NCI-H2227 treated with DMSO at 0.1 percent for 48 hours (cell line): ENCODE results near the gene CAMKK1.

Experiments used
- DNase-seq: peaks from one replicate; lab custom pipeline; 2025; lab: John Stamatoyannopoulos, UW

The CAMKK1 gene

DNA sequence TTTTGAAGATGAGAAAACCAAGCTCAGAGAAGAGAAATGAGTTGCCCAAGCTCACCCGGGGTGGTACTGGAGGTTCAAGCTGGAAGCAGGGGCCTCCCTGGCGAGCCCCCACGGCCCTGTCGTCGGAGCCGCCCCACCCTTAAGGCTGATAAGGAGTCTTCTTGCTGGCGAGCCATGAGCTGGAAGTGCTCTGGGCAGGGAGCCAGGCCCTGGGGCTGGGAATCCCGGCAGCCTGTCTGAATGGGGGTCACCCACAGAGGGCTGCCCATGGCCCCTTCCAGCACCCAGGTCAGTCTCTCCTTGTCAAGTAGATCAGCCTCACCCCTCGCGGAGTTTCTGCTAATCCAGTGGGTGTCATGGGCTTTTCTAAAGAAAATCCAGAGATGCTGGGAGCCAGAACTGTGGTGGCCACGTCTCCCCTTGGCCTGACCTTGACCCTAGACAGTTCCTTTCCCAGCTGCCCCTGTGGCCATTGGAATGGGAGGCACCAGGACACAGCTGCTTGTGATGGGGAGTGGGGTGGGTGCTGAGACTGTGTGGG, 24.6 kb upstream of the CAMKK1 start:
- no peak for DNase-seq

DNA sequence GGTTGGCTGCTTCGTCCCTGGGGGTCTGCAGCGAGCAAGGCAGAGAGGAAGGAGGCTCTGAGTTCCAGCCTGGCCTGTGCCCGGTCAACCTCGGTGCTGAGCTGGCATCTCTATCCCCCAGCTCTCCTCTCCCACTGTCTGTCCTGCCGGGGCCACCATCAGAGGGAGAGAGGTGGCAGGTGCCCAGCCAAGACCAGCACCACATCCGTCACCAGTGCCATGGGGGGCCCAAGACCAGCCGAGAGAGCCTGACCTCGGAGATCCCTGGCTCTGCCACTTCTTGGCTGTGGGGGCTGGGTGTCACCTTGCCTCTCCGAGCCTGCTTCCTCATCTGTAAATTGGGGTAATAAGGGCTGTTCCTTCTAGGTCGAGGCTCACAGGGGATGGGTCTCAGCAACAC, 24.0 kb upstream of the CAMKK1 start:
- no peak for DNase-seq

- DNase-seq: no peak
Observed at GRCh38 chr17:3915995-3916696, 23.3 kb upstream of the CAMKK1 start, which contains the start of gene P2RX1. Gene P2RX1 (minus strand): TSS chr17:3916465. CDS start chr17:3916225, 240 bp downstream.

GRCh38 chr17:3915581-3915994, 22.7 kb upstream of the CAMKK1 start:
- DNase-seq: no peak

GRCh38 chr17:3914312-3914670, 21.4 kb upstream of the CAMKK1 start:
- DNase-seq: no peak

GRCh38 chr17:3913531-3914311, 20.9 kb upstream of the CAMKK1 start:
- DNase-seq: peak; percentile 34

DNA sequence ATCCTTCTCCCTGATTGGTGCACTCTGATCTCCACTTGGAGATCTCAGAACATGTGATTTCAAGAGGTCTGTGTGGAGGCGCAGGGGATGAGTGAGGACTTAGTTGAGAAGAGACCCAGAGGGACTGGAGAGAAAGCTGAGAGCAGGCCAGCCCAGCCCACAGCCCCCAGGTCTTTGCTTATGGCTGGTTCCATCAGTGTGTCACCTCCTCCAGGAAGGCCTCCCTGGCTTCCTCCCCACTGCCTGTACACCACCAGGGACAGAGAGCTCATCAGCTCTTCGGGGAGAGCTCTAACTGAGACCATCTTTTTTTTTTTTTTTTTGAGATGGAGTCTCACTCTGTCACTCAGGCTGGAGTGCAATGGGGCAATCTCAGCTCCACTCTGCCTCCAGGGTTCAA, 20.0 kb upstream of the CAMKK1 start:
- no peak for DNase-seq

GRCh38 chr17:3911271-3912053, 18.6 kb upstream of the CAMKK1 start:
- DNase-seq: no peak

DNA sequence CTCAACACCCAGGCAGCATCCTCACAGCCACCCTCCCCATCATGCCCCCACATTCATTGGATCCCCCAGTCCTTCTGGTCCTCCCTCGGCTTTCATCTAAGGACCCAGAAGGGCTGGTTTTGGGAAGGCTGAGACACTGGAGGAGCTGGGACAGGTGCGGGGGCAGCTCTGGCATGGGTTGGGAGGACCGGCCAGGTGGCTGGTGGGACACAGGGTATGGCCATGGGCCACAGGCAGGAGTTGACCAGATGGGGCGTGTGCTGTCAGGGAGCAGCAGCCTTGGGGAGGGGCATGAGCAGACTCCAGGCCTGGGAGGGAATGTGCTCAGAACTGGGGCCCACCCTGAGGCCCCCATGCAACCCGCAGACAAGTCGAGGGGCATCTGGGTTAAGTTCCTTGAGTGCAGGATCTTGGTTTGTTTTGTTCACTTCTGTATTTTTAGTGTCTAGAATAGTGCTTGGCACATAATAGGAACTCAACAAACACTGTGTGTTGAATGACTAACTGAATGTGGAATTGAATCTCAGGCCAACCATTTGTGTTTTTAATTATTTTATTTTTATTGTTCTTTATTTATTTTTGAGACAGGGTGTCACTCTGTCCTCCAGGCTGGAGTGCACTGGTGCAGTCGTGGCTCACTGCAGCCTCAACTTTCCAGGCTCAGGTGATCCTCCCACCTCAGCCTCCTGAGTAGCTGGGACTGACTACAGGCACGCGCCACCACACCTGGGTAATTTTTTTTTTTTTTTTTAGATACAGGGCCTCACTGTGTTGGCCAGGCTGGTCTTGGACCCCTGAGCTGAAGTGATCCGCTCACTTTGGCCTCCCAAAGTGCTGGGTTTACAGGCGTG, 17.8 kb upstream of the CAMKK1 start:
- DNase-seq: no peak

- DNase-seq: no peak
Observed at GRCh38 chr17:3909257-3909656, 16.4 kb upstream of the CAMKK1 start.

- DNase-seq: no peak
Observed at GRCh38 chr17:3907483-3908216, 14.8 kb upstream of the CAMKK1 start.

DNA sequence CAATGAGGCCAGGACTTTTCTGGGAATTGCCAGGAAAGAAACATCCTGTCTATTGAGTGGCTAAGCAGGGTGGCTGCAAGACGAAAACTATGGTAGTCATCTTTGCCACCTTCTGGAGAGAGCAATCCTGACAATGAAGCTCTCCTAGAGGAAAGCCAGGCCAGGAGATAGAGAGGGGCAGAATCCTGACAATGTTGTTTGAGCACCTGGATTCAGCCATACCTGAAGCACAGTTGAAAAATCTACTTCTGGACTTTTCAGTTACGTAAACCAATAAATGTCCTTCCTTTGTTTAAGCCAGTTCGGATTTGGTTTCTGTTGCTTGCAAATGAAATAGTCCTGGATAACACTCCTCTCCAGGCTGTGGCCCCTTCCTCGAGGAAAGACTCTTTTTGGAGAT, 14.0 kb upstream of the CAMKK1 start:
- no peak for DNase-seq

- DNase-seq: no peak
Observed at GRCh38 chr17:3905017-3905520, 12.2 kb upstream of the CAMKK1 start.

DNA sequence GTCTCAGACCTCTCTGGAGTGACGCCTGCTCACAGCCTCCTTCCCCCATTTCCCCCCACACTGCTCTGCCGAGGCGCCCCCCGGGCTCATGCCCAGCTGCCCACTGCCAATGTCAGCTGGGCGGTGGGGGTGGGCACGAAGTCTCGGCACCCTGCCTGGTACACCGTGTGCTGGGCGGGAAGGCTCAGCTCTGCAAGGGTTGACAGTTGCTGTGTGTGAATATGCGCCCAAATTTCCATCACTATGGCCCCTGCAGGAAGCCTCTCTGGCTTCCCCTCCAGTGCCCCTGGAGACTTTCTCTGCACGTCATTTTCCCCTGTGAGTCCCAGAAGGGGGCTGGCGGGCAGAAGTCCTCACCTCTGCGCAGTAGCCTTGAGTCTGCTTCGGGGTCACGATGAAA, 11.6 kb upstream of the CAMKK1 start:
- no peak for DNase-seq

- no peak for DNase-seq
Observed at GRCh38 chr17:3903881-3904290, 11.0 kb upstream of the CAMKK1 start.

- DNase-seq: no peak
Observed at GRCh38 chr17:3903051-3903825, 10.4 kb upstream of the CAMKK1 start.

DNA sequence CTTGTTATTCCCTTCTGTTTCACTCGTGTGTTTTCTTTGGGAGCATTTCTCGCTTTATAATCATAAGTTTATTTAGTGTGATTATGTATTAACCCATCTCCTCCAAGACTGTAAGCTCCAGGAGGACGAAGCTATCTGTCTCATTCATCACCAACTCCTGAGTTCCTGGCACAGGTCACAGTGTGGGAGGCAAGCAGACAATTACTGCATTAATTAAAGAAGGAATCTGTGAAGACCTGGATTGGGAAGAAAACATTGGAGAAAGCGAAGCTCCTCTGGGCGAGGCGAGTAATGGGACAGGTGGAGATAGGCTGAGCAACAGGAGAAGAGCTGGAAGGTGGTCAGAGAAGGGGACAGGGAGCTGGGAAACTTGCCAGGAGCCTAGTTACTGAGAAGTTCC, 7.8 kb upstream of the CAMKK1 start:
- no peak for DNase-seq

- no peak for DNase-seq
Observed at GRCh38 chr17:3897731-3898130, 4.9 kb upstream of the CAMKK1 start.

- DNase-seq: no peak
Observed at GRCh38 chr17:3896968-3897235, 4.0 kb upstream of the CAMKK1 start.
